GM21367 (cell line): Measurements from ENCODE around the gene PSMB5.
A peak's percentile ranks its signal among the peaks of the same experiment; 100 is the strongest.
"Not testable (repeated sequence)": the region's sequence is repeated elsewhere in the genome, so short reads cannot be mapped to it uniquely, and the experiment has no call there.

Experiments
- ATAC-seq: cut with Tn5 transposase; IDR thresholded peaks from one replicate; pipeline ENCODE4 v1.9.1; 2021; ENCODE audit not compliant: unreplicated experiment

PSMB5 gene

DNA sequence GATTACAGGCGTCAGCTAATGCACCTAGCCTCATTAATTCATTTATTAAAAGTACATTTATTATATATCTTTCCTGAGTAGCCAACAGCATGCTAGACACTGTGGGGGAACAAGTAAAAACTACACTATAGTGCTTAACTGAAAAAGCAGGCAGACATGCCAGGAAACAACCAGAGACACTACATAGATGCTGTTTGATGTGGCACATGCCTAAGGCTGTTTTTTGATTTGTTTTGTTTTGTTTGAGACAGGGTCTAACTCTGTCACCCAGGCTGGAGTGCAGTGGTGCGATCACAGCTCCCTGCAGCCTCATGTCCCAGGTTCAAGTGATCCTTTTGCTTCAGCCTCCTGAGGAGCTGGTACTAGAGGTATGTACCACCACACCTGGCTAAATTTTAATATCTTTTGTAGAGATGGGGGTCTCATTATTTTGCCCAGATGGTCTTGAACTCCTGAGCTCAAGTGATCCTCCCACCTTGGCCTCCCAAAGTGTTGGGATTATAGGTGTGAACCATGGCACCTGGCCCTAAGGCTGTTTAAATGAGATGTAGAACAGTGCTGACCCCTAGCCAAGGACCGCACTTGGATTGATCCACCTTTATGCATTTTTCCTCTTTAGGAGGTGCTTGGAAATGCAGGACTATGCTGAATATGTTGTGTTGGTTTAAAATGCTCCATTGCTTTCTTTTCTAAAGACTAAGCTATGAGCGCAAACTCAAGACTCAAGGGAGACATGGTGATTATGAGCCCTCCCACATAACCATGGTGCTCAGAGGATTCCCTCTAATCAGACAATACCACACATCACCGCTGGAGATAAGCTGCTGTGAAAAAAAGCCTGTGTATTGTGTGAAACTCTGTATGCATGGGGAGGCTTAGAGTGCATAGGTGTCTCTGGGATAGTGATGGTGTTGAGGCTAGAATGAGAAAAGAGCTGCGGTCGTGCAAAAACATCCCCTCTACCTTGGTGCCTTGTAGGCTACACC is 14.3 kb downstream of the PSMB5 start:
- ATAC-seq = no peak

DNA sequence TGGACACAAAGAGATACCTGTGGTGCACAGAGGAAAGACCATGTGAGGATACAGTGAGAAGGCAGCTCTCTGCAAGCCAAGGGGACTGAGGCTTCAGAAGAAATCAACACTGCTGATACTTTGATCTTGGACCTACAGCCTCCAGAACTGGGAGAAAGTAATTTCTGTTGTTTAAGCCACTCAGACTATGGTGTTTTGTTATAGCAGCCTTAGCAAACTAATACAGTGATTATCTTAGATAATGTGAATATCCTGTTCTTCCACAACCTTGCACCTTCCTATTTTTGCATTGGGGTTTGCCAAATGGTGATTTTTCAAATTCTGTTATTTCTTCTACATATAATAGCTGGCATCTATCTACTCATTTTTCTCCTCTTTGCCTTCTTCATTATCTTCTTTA is 16.6 kb downstream of the PSMB5 start:
- no peak for ATAC-seq

DNA sequence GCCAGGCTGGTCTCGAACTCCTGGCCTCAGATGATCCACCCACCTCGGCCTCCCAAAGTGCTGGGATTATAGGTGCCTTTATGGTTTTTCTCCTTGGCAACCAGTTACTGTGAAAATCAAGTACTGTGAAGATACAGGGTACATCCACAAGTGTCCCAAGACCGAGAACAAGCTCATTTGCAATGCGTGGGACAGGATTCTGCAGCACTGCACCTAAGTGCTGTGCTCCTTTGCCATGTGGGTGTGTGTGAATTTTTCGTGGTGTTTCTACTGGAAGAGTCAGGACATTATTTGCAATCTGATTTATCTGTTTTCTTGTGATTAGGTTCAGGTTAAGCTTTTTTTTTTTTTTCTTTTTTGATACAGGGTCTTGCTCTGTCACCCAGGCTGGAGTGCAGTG is 17.6 kb downstream of the PSMB5 start:
- no peak for ATAC-seq

DNA sequence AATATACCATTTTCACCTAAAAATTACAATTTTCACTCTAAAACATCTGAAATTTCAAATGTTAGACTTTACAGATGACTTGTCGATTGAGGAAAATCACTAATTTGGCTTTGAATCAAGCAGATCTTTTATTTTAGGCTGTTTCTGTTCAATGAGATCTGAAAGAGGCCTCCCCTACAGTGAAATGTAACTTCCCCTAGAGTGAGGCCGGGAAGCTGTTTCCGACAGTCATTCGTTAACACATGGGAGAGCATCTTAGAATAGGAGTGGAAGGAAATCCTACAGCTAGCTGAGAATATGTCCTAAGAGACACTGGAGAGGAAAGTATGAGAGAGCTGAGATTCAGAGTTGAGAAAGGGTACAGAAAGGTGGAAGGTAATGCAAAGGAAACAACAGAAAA is 19.1 kb downstream of the PSMB5 start:
- no peak for ATAC-seq

GRCh38 chr14:23013749-23014054 is 21.0 kb downstream of the PSMB5 start:
- not testable (repeated sequence) for ATAC-seq

GRCh38 chr14:23013054-23013748 is 21.5 kb downstream of the PSMB5 start:
- ATAC-seq = no peak

- peak; percentile 26 for ATAC-seq
Observed at GRCh38 chr14:23009939-23010726, 24.6 kb downstream of the PSMB5 start, which contains the start of gene C14orf93. Gene C14orf93, minus strand, starts transcription at chr14:23010143. Its CDS starts 11,120 bp downstream, at chr14:22999023.

GRCh38 chr14:23009483-23009938 is 25.2 kb downstream of the PSMB5 start:
- no peak for ATAC-seq

- no peak for ATAC-seq
Observed at GRCh38 chr14:23008831-23009230, 25.9 kb downstream of the PSMB5 start.

DNA sequence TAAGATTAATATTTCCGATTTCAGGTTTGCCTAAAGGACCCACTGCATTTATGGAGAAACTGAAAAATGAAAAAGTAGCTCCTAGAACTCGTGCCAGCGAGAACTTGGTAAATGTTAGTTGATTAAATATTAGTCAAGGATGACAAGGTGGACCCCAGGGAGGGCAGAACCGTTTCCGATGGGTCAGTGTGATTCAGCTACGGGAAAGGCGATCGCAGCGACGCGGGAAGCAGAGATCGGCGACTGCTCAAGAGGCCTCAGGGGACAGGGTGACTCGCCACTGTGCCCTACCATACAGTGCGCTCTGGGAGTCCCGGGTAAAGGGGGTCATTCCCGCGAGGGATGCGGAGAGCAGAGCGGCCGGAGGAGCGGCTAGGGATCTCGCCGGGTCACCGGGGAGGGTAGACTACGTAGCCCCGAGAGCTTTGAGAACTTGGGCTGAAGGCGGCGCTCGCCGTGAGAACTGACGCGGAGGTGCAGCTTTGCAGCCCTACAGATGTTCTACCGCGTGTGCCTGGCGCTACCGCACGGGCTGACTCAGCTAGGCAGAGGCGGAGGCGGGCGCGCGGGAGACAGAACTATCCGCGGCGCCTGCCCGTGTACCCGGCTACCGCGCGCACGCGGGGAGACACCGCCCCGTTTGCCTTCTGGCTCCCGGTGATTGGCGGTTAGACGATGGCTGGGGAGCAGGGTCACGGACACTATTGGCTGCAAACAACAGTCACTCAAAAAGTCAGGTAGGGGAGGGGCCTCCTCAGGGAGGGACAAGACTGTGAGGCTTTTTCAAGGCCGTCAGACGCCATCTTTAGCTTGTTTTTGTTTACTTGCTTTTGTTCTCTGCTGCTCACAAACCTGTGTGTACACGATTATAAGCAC is 27.9 kb downstream of the PSMB5 start:
- ATAC-seq = peak; percentile 87

DNA sequence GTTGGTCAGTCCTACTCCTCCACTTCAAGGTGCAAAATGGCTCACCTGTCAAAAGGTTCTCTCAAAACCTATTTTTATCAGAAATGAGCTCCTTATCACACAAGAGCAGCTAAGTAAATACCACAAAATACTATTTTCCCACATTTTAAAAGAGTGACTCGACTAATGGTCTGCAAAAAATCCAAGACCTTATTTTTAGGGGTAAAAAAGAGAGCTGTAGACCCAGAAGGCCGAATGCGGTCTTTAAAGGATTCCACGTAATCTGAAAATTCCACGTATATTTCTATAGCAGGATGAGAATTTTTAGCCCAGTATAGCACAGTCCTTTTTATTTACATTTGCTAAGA is 28.5 kb downstream of the PSMB5 start:
- no peak for ATAC-seq

- no peak for ATAC-seq
Observed at GRCh38 chr14:23005451-23006187, 29.1 kb downstream of the PSMB5 start.

GRCh38 chr14:23004274-23004673 is 30.4 kb downstream of the PSMB5 start:
- not testable (repeated sequence) for ATAC-seq

DNA sequence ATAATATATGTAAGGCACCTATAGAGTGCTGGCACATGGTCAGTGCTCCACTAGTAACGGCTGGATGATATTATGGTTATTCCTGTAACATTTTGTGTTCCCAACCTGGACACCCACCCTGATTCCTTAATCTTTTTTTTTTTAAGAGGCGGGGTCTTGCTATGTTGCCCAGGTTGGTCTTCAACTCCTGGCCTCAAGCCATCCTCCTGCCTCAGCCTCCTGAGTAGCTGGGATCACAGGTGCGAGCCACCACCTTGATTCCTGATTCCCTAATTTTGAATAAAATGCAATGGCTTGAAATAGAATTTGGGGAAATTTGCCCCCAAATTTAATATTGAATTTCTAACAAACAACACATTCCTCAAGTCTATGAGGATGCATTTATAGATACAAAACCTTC is 32.1 kb downstream of the PSMB5 start:
- ATAC-seq = no peak

DNA sequence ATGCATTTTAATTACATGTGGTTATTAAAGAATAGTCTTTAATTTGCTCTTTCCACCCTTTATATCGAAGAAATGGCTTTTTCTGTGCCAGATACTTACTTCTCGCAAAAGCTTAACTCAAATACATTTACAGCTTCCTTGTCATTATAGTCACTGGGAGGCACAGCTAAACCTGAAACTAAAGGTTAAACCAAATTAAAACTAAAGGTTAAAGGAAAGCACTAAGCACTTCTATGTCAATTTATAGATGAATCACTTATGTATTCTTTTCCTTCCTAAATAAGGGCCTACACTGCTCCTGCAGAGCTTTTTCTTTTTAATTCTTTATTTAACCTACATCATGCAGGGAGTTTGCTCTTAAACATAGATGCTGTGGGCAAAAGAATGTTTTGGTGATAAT is 33.8 kb downstream of the PSMB5 start:
- no peak for ATAC-seq

DNA sequence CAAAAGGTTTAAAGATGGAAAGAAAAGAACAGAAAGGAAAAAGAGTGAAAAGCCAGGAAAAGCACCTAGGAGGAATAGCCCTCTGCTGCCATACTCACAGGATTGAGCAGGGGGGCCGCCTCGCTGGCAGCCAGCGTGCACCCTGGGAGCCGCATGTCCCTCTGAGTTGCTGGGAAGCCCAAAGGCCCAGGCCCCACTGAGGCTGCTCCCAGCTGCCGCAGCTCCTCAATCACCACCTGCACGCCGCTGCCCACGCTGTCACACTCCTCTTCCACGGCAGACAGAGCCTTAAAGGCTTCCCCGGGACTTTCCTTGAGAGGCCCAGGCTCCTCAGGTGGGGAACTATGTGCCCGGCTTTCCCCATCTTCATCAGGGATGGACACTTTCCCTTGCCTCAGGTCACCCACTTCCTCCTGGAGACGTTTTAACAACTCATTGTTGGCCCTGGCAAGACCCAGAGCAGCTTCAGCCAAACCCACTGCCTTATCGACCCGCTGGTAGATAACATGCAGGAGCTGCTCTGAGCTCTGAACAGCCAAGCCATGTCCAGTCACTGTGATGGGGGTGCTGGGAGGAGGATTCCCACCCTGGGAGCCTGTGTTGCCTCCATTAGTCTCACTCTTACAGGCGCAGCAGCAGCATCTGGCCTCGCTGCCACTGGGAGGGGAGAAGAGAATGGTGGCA is 36.2 kb downstream of the PSMB5 start:
- ATAC-seq = no peak

GRCh38 chr14:22997676-22998323 is 36.9 kb downstream of the PSMB5 start:
- ATAC-seq = no peak

- ATAC-seq = no peak
Observed at GRCh38 chr14:22996768-22997654, 37.7 kb downstream of the PSMB5 start.
